Transverse colon (tissue), 4 donors: ENCODE data around the gene GFAP. TPM values are rescaled to one million over a fixed set of nuclear protein-coding genes. Genes with fewer than 3 reads are reported as not detected.

ENCODE experiments used
- DNase-seq: peaks from one replicate; pipeline ENCODE4 v3.0.0-alpha.2; 2019
- H3K27ac ChIP-seq, 4 donors: fragments of 200-600 bp; sonication (generic); 2 replicates each; pipeline ENCODE4 v1.5.1; 2016 to 2018; ENCODE audit warnings: inconsistent platforms in 4 of 4
- H3K27me3 ChIP-seq: fragments of 200-600 bp; sonication (generic); 2 replicates; pipeline ENCODE4 v1.5.1; 2017; ENCODE audit warnings: inconsistent platforms
- H3K36me3 ChIP-seq, 4 donors: fragments of 200-600 bp; sonication (generic); 2 replicates each; pipeline ENCODE4 v1.5.1; 2017 to 2019; ENCODE audit warnings: inconsistent platforms in 4 of 4
- H3K4me1 ChIP-seq, 4 donors: fragments of 200-600 bp; sonication (generic); 2 replicates each; pipeline ENCODE4 v1.5.1; 2017 to 2020; ENCODE audit warnings: inconsistent platforms in 4 of 4
- H3K4me3 ChIP-seq, 4 donors: fragments of 200-600 bp; sonication (generic); 1 replicate in 1 of 4; 2 replicates in 3 of 4; pipeline versions ENCODE4 v1.5.1 to v1.6.1; 2017 to 2019; ENCODE audit warnings: inconsistent platforms in 4 of 4
- H3K9me3 ChIP-seq, 2 donors: fragments of 200-600 bp; sonication (generic); 2 replicates each; pipeline ENCODE4 v1.5.1; 2017 to 2019; ENCODE audit warnings: inconsistent platforms in 2 of 2
- EP300 ChIP-seq: sonication (generic); formaldehyde crosslinking; IDR thresholded peaks from one replicate; pipeline ENCODE4 v1.6.1; 2017; ENCODE audit warnings: antibody characterized with exemption, low read depth
- POLR2A ChIP-seq: fragments of 450-650 bp; IDR thresholded peaks from one replicate; pipeline ENCODE4 v1.6.1; 2016; ENCODE audit warnings: antibody characterized with exemption, mild to moderate bottlenecking, moderate library complexity
- POLR2AphosphoS5 ChIP-seq, 3 donors: sonication (generic); formaldehyde crosslinking; IDR thresholded peaks; one replicate each; pipeline ENCODE4 v1.6.1; 2016; ENCODE audit warnings: antibody characterized with exemption in 3 of 3
- WGBS, 2 donors: methylation state at CpG; one replicate each; pipeline ENCODE4 v1.1.5; 2018; ENCODE audit warnings: low coverage in 1 of 2; 5-methylcytosine and 5-hydroxymethylcytosine counted together
- in situ Hi-C, 4 donors: fragments of 200-750 bp; cut with MboI; loops; one replicate each; pipeline versions ENCODE4 v1.15.0 to v1.15.1; 2017; ENCODE audit warnings: low sequenced_read_pairs in 3 of 4, low pct_ligation_motif_present in 1 of 4, low pct_unique_long_range_greater_than_20kb in 1 of 4
- intact Hi-C: fragments of 100-400 bp; cut with DNase I; formaldehyde crosslinking; loops from one replicate; pipeline ENCODE4 v1.15.1; 2023; ENCODE audit warnings: low total_unique reads
- total RNA-seq, 4 donors: library from RNA; depleted of rRNA; stranded (reverse); fragments of >200 nt; gene quantifications; one replicate each; pipeline ENCODE4 v1.1.0, GENCODE V29; 2016
- TF ChIP-seq, protein P1 (sequence below), 5 experiments: fragments of 200-600 bp in 3 of 5; fragments of 450-650 bp in 2 of 5; sonication (generic) in 3 of 5; IDR thresholded peaks; 1 replicate in 2 of 5; 2 replicates in 3 of 5; pipeline ENCODE4 v1.5.1; 2016 to 2017; ENCODE audit warnings: antibody characterized with exemption in 5 of 5, inconsistent platforms in 3 of 5, mild to moderate bottlenecking in 2 of 5, moderate library complexity in 1 of 5

The GFAP gene
- total RNA-seq, 4 donors from 2014 or later, result 0.68 TPM; not detected in 3

DNA sequence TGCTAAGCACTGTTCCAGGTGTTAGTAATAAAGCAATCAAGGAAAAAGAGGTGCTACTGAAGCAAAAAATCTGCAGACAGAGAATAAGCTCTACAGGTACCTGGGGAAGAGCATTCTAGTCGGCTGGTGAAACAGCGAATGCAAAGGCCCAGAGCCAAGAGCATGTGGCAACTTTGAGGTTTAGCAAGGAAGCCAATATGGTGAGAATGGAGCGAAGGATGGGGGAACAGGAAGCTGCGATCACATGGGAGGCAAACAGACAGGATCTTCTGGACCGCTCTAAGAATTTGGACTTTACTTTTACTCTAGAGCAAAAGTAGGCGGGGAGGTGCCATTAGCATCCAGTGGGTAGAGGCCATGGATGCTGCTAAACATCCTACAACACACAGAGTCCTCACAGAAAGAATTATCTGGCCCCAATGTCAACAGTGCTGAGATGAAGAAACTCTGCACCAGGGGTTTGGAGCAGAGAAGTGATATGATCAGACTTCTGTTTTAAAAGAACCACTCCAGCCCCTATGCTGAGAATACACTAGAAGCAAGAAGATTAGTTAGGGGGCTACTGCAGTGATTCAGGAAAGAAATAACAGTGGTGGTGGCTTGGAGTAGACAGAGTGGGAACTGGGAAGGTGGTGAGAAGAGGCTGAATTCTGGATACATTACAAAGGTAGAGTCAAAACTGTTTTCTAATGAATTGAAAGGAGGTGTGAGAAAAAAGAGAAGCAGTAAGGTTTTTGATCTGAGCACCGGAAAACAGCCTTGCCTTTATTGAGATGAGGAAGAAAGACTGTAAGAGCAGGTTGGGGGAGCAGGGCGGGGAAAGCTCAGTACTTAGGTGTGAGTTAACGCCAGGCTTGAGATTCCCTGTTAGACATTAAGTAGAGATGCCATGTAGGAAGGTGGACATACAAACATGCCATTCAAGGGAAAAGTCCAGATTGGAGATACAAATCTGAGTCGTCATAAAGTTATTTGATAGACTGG is 27.0 kb downstream of the GFAP start:
- TF ChIP-seq, protein P1, sequence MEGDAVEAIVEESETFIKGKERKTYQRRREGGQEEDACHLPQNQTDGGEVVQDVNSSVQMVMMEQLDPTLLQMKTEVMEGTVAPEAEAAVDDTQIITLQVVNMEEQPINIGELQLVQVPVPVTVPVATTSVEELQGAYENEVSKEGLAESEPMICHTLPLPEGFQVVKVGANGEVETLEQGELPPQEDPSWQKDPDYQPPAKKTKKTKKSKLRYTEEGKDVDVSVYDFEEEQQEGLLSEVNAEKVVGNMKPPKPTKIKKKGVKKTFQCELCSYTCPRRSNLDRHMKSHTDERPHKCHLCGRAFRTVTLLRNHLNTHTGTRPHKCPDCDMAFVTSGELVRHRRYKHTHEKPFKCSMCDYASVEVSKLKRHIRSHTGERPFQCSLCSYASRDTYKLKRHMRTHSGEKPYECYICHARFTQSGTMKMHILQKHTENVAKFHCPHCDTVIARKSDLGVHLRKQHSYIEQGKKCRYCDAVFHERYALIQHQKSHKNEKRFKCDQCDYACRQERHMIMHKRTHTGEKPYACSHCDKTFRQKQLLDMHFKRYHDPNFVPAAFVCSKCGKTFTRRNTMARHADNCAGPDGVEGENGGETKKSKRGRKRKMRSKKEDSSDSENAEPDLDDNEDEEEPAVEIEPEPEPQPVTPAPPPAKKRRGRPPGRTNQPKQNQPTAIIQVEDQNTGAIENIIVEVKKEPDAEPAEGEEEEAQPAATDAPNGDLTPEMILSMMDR (IDR thresholded peaks at IDR 0.05), result no peak
- no peak for TF ChIP-seq EP300
- TF ChIP-seq POLR2A, result no peak
- no peak for TF ChIP-seq POLR2AphosphoS5 (IDR thresholded peaks at IDR 0.05)
- Histone ChIP-seq H3K27me3 (no peaks in the 10 kb centered on the region), H3K4me1 (no peaks in the 10 kb centered on the region), H3K36me3 (peaks cover 0 to 50% (median 20%) of the 10 kb centered on the region in 4 donors), H3K9me3 (no peaks in the 10 kb centered on the region), H3K27ac (no peak overlapping the region), H3K4me3 (no peak overlapping the region)
- 60 to 79% methylated on average over 6 to 10 of the region's 10 CpGs for WGBS, 2 donors
- DNase-seq, result no peak
- intact Hi-C loops, result no loop called here
- in situ Hi-C loops, result no loop called here

- in situ Hi-C loops (no loop called here), intact Hi-C loops (no loop called here)
- no peaks in the 10 kb centered on the region for H3K4me1 ChIP-seq
Observed at GRCh38 chr17:44887016-44887415, 28.3 kb downstream of the GFAP start.

DNA sequence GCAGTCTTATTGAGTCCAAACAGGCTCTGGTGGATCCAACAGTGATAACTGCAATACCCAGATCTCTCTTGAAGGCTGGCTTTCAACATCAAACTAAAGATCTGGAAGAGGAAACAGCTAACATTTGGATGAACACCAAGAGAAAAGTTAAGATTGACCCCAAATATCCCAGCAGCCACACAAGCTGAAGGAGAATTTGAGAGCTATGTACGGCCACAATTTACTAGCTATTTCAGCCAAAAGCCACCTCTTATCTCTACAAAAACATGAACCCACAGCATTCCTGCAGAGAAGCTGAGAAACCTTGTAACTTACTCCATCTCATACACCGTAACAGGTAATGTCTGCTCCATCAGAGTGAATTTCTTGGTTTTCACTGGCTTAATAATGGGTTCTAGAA is 30.4 kb downstream of the GFAP start:
- Histone ChIP-seq H3K27me3 (no peaks in the 10 kb centered on the region), H3K4me1 (no peaks in the 10 kb centered on the region), H3K36me3 (peaks cover 0 to 63% (median 30%) of the 10 kb centered on the region in 4 donors), H3K9me3 (no peaks in the 10 kb centered on the region), H3K4me3 (no peak overlapping the region), H3K27ac (no peak overlapping the region)
- in situ Hi-C loops (no loop called here), intact Hi-C loops (loop anchor here (5.0 kb wide), 1 partner anchor 113 kb away; no protein-coding TSS in a partner anchor)
- no peak for DNase-seq
- TF ChIP-seq, protein P1 (IDR thresholded peaks at IDR 0.05), result no peak
- TF ChIP-seq POLR2AphosphoS5 (IDR thresholded peaks at IDR 0.05), result no peak
- TF ChIP-seq POLR2A, result no peak
- no peak for TF ChIP-seq EP300
- 100% methylated on average over 2 of the region's 2 CpGs for WGBS, 2 donors

More at GRCh38 chr17:44887016-44887415, 28.3 kb downstream of the GFAP start:
- H3K9me3 ChIP-seq, result no peaks in the 10 kb centered on the region
- peaks cover 0 to 50% (median 23%) of the 10 kb centered on the region in 4 donors for H3K36me3 ChIP-seq
- no peaks in the 10 kb centered on the region for H3K27me3 ChIP-seq
- WGBS, 2 donors, result 92 to 100% methylated on average over 1 of the region's 1 CpG
- no peak overlapping the region for H3K27ac ChIP-seq
- H3K4me3 ChIP-seq, result no peak overlapping the region
- TF ChIP-seq POLR2A (no peak), EP300 (no peak), POLR2AphosphoS5 (IDR thresholded peaks at IDR 0.05) (no peak)
- TF ChIP-seq, protein P1 (IDR thresholded peaks at IDR 0.05), result no peak
- no peak for DNase-seq

DNA sequence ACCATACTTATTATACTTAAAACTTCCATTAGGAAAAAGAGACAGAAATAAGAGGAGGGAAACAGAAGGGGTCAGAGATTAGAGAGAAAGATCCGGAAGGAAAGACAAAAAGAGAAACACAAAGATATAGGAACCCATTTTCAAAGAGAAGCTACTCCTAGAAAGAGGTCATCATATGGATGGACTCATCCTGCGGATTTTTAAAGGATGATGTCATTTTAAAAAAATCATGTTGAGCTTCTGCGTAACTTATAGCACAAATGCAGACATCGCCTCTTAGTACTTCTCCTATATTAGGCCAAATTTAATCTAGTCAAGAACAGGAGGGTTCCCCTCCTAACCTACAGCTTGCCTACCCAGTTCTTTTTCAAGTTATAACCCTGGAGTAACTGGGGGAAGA is 34.2 kb downstream of the GFAP start:
- Histone ChIP-seq H3K9me3 (no peaks in the 10 kb centered on the region), H3K36me3 (peaks cover 0 to 81% (median 31%) of the 10 kb centered on the region in 4 donors), H3K27me3 (no peaks in the 10 kb centered on the region), H3K4me3 (no peak overlapping the region), H3K4me1 (no peaks in the 10 kb centered on the region), H3K27ac (no peak overlapping the region)
- 91 to 98% methylated on average over 4 of the region's 4 CpGs for WGBS, 2 donors
- in situ Hi-C loops, result no loop called here
- intact Hi-C loops, result loop anchor here (5.0 kb wide), 1 partner anchor 109 kb away; no protein-coding TSS in a partner anchor
- no peak for TF ChIP-seq POLR2AphosphoS5 (IDR thresholded peaks at IDR 0.05)
- DNase-seq, result no peak
